ENCODE results near the gene RET.

- no peak for TF ChIP-seq CTCF (IDR thresholded peaks at IDR 0.05)
- TF ChIP-seq POLR2A (IDR thresholded peaks at IDR 0.05) = no peak
These were observed 35.2 kb upstream of the RET start for GRCh38 chr10:43041422-43042342.

Data from sigmoid colon (tissue), 3 donors.